ENCODE results near the gene ELOVL5. TPM values are rescaled to one million over a fixed set of nuclear protein-coding genes. Genes with fewer than 3 reads are reported as not detected.
"Not testable (repeated sequence)": the region's sequence is repeated elsewhere in the genome, so short reads cannot be mapped to it uniquely, and the experiment has no call there.

The ELOVL5 gene
- total and polyA plus RNA-seq, 4 donors = 22.1 to 77.8 (median 57.8) TPM

GRCh38 chr6:53317861-53318260 lies 30.9 kb downstream of the ELOVL5 start:
- Histone ChIP-seq H3K9ac (ENCODE audit: low read depth in 1 of 2, low read length in 2 of 2) (no peak overlapping the region), H3K36me3 (ENCODE audit: control insufficient read depth in 4 of 4, insufficient read depth in 3 of 4, low read depth in 1 of 4, low read length in 3 of 4) (no peaks in the 10 kb centered on the region), H3K4me1 (ENCODE audit: control insufficient read depth in 4 of 4, insufficient read depth in 4 of 4, low read length in 3 of 4) (peaks cover 4 to 19% (median 16%) of the 10 kb centered on the region in 4 donors), H3K9me3 (ENCODE audit: control insufficient read depth in 4 of 4, low read length in 3 of 4) (no peaks in the 10 kb centered on the region), H3K27ac (ENCODE audit: low read depth in 1 of 2, low read length in 2 of 2) (no peak overlapping the region), H3K27me3 (ENCODE audit: control insufficient read depth in 4 of 4, insufficient read depth in 4 of 4, low read length in 3 of 4) (no peaks in the 10 kb centered on the region), H3K4me3 (ENCODE audit: low read depth in 1 of 3, low read length in 3 of 3) (no peak overlapping the region)
- 91% methylated on average over 2 of the region's 2 CpGs for WGBS
- no peak for DNase-seq (ENCODE audit: low spot score)
- TF ChIP-seq HNF4G (IDR thresholded peaks at IDR 0.05) (no peak), FOXA1 (IDR thresholded peaks at IDR 0.05) (no peak), HNF4A (conservative IDR thresholded peaks at IDR 0.05) (no peak)
- TF ChIP-seq, protein P1, sequence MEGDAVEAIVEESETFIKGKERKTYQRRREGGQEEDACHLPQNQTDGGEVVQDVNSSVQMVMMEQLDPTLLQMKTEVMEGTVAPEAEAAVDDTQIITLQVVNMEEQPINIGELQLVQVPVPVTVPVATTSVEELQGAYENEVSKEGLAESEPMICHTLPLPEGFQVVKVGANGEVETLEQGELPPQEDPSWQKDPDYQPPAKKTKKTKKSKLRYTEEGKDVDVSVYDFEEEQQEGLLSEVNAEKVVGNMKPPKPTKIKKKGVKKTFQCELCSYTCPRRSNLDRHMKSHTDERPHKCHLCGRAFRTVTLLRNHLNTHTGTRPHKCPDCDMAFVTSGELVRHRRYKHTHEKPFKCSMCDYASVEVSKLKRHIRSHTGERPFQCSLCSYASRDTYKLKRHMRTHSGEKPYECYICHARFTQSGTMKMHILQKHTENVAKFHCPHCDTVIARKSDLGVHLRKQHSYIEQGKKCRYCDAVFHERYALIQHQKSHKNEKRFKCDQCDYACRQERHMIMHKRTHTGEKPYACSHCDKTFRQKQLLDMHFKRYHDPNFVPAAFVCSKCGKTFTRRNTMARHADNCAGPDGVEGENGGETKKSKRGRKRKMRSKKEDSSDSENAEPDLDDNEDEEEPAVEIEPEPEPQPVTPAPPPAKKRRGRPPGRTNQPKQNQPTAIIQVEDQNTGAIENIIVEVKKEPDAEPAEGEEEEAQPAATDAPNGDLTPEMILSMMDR (IDR thresholded peaks at IDR 0.05; ENCODE audit: low read depth, low read length, missing input control) = no peak

GRCh38 chr6:53317299-53317698 lies 31.5 kb downstream of the ELOVL5 start:
- not testable (repeated sequence) for H3K9ac ChIP-seq (ENCODE audit: low read depth in 1 of 2, low read length in 2 of 2); H3K36me3 ChIP-seq (ENCODE audit: control insufficient read depth in 4 of 4, insufficient read depth in 3 of 4, low read depth in 1 of 4, low read length in 3 of 4); H3K4me3 ChIP-seq (ENCODE audit: low read depth in 1 of 3, low read length in 3 of 3); H3K9me3 ChIP-seq (ENCODE audit: control insufficient read depth in 4 of 4, low read length in 3 of 4); H3K27me3 ChIP-seq (ENCODE audit: control insufficient read depth in 4 of 4, insufficient read depth in 4 of 4, low read length in 3 of 4); DNase-seq (ENCODE audit: low spot score); H3K27ac ChIP-seq (ENCODE audit: low read depth in 1 of 2, low read length in 2 of 2)
- H3K4me1 ChIP-seq (ENCODE audit: control insufficient read depth in 4 of 4, insufficient read depth in 4 of 4, low read length in 3 of 4) = peaks cover 3 to 18% (median 12%) of the 10 kb centered on the region in 4 donors
- 85% methylated on average over 8 of the region's 8 CpGs for WGBS

- no peak for DNase-seq (ENCODE audit: low spot score)
- Histone ChIP-seq H3K9ac (ENCODE audit: low read depth in 1 of 2, low read length in 2 of 2) (no peak overlapping the region), H3K27ac (ENCODE audit: low read depth in 1 of 2, low read length in 2 of 2) (no peak overlapping the region), H3K9me3 (ENCODE audit: control insufficient read depth in 4 of 4, low read length in 3 of 4) (no peaks in the 10 kb centered on the region), H3K4me1 (ENCODE audit: control insufficient read depth in 4 of 4, insufficient read depth in 4 of 4, low read length in 3 of 4) (peaks cover 0 to 7% (median 3%) of the 10 kb centered on the region in 4 donors), H3K4me3 (ENCODE audit: low read depth in 1 of 3, low read length in 3 of 3) (no peak overlapping the region), H3K36me3 (ENCODE audit: control insufficient read depth in 4 of 4, insufficient read depth in 3 of 4, low read depth in 1 of 4, low read length in 3 of 4) (no peaks in the 10 kb centered on the region), H3K27me3 (ENCODE audit: control insufficient read depth in 4 of 4, insufficient read depth in 4 of 4, low read length in 3 of 4) (no peaks in the 10 kb centered on the region)
- TF ChIP-seq NR2F2 (IDR thresholded peaks at IDR 0.05) (no peak), ATF3 (IDR thresholded peaks at IDR 0.05) (no peak), GABPA (IDR thresholded peaks at IDR 0.05 in 1 of 2, conservative IDR thresholded peaks at IDR 0.05 in 1 of 2) (no peak), HNF4A (conservative IDR thresholded peaks at IDR 0.05) (no peak), RAD21 (IDR thresholded peaks at IDR 0.05) (no peak), YY1 (IDR thresholded peaks at IDR 0.05) (no peak), FOXA2 (IDR thresholded peaks at IDR 0.05) (no peak), EGR1 (IDR thresholded peaks at IDR 0.05; ENCODE audit: low read depth in 2 of 2) (no peak), JUND (IDR thresholded peaks at IDR 0.05) (no peak), RXRA (IDR thresholded peaks at IDR 0.05) (no peak), SP1 (IDR thresholded peaks at IDR 0.05) (no peak), HNF4G (IDR thresholded peaks at IDR 0.05) (no peak)
- TF ChIP-seq, protein P2, sequence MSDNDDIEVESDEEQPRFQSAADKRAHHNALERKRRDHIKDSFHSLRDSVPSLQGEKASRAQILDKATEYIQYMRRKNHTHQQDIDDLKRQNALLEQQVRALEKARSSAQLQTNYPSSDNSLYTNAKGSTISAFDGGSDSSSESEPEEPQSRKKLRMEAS (IDR thresholded peaks at IDR 0.05) = no peak
- TF ChIP-seq, protein P3, sequence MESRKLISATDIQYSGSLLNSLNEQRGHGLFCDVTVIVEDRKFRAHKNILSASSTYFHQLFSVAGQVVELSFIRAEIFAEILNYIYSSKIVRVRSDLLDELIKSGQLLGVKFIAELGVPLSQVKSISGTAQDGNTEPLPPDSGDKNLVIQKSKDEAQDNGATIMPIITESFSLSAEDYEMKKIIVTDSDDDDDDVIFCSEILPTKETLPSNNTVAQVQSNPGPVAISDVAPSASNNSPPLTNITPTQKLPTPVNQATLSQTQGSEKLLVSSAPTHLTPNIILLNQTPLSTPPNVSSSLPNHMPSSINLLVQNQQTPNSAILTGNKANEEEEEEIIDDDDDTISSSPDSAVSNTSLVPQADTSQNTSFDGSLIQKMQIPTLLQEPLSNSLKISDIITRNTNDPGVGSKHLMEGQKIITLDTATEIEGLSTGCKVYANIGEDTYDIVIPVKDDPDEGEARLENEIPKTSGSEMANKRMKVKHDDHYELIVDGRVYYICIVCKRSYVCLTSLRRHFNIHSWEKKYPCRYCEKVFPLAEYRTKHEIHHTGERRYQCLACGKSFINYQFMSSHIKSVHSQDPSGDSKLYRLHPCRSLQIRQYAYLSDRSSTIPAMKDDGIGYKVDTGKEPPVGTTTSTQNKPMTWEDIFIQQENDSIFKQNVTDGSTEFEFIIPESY (IDR thresholded peaks at IDR 0.05) = no peak
- TF ChIP-seq, protein P1 (IDR thresholded peaks at IDR 0.05; ENCODE audit: low read depth, low read length, missing input control) = no peak
- TF ChIP-seq, protein P4, sequence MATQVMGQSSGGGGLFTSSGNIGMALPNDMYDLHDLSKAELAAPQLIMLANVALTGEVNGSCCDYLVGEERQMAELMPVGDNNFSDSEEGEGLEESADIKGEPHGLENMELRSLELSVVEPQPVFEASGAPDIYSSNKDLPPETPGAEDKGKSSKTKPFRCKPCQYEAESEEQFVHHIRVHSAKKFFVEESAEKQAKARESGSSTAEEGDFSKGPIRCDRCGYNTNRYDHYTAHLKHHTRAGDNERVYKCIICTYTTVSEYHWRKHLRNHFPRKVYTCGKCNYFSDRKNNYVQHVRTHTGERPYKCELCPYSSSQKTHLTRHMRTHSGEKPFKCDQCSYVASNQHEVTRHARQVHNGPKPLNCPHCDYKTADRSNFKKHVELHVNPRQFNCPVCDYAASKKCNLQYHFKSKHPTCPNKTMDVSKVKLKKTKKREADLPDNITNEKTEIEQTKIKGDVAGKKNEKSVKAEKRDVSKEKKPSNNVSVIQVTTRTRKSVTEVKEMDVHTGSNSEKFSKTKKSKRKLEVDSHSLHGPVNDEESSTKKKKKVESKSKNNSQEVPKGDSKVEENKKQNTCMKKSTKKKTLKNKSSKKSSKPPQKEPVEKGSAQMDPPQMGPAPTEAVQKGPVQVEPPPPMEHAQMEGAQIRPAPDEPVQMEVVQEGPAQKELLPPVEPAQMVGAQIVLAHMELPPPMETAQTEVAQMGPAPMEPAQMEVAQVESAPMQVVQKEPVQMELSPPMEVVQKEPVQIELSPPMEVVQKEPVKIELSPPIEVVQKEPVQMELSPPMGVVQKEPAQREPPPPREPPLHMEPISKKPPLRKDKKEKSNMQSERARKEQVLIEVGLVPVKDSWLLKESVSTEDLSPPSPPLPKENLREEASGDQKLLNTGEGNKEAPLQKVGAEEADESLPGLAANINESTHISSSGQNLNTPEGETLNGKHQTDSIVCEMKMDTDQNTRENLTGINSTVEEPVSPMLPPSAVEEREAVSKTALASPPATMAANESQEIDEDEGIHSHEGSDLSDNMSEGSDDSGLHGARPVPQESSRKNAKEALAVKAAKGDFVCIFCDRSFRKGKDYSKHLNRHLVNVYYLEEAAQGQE (IDR thresholded peaks at IDR 0.05) = no peak
Observed at GRCh38 chr6:53316142-53316541, 32.6 kb downstream of the ELOVL5 start.
